ENCODE data around the gene ZNF460. TPM values are rescaled to one million over a fixed set of nuclear protein-coding genes. Genes with fewer than 3 reads are reported as not detected.

ZNF460 gene
- total RNA-seq, 2 experiments from 2014 or later, result 58.2 to 67.1 TPM

- DNase-seq, result no peak
- H3K36me3 Mint-ChIP-seq, result peaks cover 91% of the 10 kb centered on the region
- no peak for ATAC-seq (ENCODE audit: low read depth)
- no peaks in the 10 kb centered on the region for H3K4me1 Mint-ChIP-seq
- POLR2A ChIA-PET, result no interaction called here
- no peak overlapping the region for H3K4me3 Mint-ChIP-seq
- H3K27ac Mint-ChIP-seq, result no peak overlapping the region
- H3K9me3 Mint-ChIP-seq, result peaks cover 40% of the 10 kb centered on the region
- no peaks in the 10 kb centered on the region for H3K27me3 Mint-ChIP-seq
Measured at GRCh38 chr19:57292547-57292946, 12.3 kb downstream of the ZNF460 start.

GRCh38 chr19:57293719-57294118 is 13.4 kb downstream of the ZNF460 start:
- no peaks in the 10 kb centered on the region for H3K4me1 Mint-ChIP-seq
- peaks cover 91% of the 10 kb centered on the region for H3K36me3 Mint-ChIP-seq
- H3K27ac Mint-ChIP-seq, result no peak overlapping the region
- no peak for DNase-seq
- no peak for ATAC-seq (ENCODE audit: low read depth)
- POLR2A ChIA-PET, result no interaction called here
- H3K9me3 Mint-ChIP-seq, result peaks cover 41% of the 10 kb centered on the region
- H3K27me3 Mint-ChIP-seq, result no peaks in the 10 kb centered on the region
- no peak overlapping the region for H3K4me3 Mint-ChIP-seq

- Mint-ChIP-seq H3K27ac (no peak overlapping the region), H3K4me1 (no peaks in the 10 kb centered on the region), H3K4me3 (no peak overlapping the region), H3K27me3 (no peaks in the 10 kb centered on the region), H3K9me3 (peaks cover 14% of the 10 kb centered on the region), H3K36me3 (peaks cover 74% of the 10 kb centered on the region)
- no peak for DNase-seq
- POLR2A ChIA-PET, result interaction anchor here (0.6 to 1.5 kb wide), 2 partner anchors 19 to 35 kb away, joined by 4 to 5 read pairs; no protein-coding TSS in a partner anchor
- no peak for ATAC-seq (ENCODE audit: low read depth)
Measured at GRCh38 chr19:57302020-57302465, 21.8 kb downstream of the ZNF460 start.

- Mint-ChIP-seq H3K27ac (no peak overlapping the region), H3K4me3 (no peak overlapping the region), H3K9me3 (peaks cover 11% of the 10 kb centered on the region), H3K36me3 (peaks cover 67% of the 10 kb centered on the region), H3K27me3 (no peaks in the 10 kb centered on the region), H3K4me1 (no peaks in the 10 kb centered on the region)
- DNase-seq (no peak), ATAC-seq (ENCODE audit: low read depth) (no peak)
- POLR2A ChIA-PET, result interaction anchor here (1.5 kb wide), 1 partner anchor 20 kb away, joined by 5 read pairs; no protein-coding TSS in a partner anchor
Measured at GRCh38 chr19:57302727-57303401, 22.6 kb downstream of the ZNF460 start.

- Mint-ChIP-seq H3K4me1 (no peaks in the 10 kb centered on the region), H3K36me3 (peaks cover 49% of the 10 kb centered on the region), H3K9me3 (peaks cover 15% of the 10 kb centered on the region), H3K27ac (no peak overlapping the region), H3K27me3 (no peaks in the 10 kb centered on the region), H3K4me3 (no peak overlapping the region)
- POLR2A ChIA-PET, result no interaction called here
- ATAC-seq (ENCODE audit: low read depth), result no peak
- no peak for DNase-seq
Measured at GRCh38 chr19:57305056-57305455, 24.8 kb downstream of the ZNF460 start.

- H3K27me3 Mint-ChIP-seq, result peaks cover 4% of the 10 kb centered on the region
- H3K4me1 Mint-ChIP-seq, result no peaks in the 10 kb centered on the region
- no peak overlapping the region for H3K27ac Mint-ChIP-seq
- H3K4me3 Mint-ChIP-seq, result no peak overlapping the region
- H3K9me3 Mint-ChIP-seq, result peaks cover 11% of the 10 kb centered on the region
- peaks cover 21% of the 10 kb centered on the region for H3K36me3 Mint-ChIP-seq
- POLR2A ChIA-PET, result interaction anchor here (0.8 kb wide), 1 partner anchor 13 kb away, joined by 3 read pairs; no protein-coding TSS in a partner anchor
- ATAC-seq (ENCODE audit: low read depth), result no peak
- DNase-seq, result no peak
Measured at GRCh38 chr19:57308514-57308913, 28.2 kb downstream of the ZNF460 start.

GRCh38 chr19:57310792-57311191 is 30.5 kb downstream of the ZNF460 start:
- Mint-ChIP-seq H3K27ac (no peak overlapping the region), H3K4me3 (no peak overlapping the region), H3K9me3 (peaks cover 16% of the 10 kb centered on the region), H3K36me3 (peaks cover 5% of the 10 kb centered on the region), H3K4me1 (no peaks in the 10 kb centered on the region), H3K27me3 (peaks cover 20% of the 10 kb centered on the region)
- ATAC-seq (ENCODE audit: low read depth), result no peak
- POLR2A ChIA-PET, result no interaction called here
- DNase-seq, result no peak

- POLR2A ChIA-PET, result interaction anchor here (0.6 kb wide), 1 partner anchor 455 kb away, joined by 3 read pairs; no protein-coding TSS in a partner anchor
- no peaks in the 10 kb centered on the region for H3K4me1 Mint-ChIP-seq
- H3K27ac Mint-ChIP-seq, result no peak overlapping the region
- peaks cover 16% of the 10 kb centered on the region for H3K9me3 Mint-ChIP-seq
- H3K4me3 Mint-ChIP-seq, result no peak overlapping the region
- no peaks in the 10 kb centered on the region for H3K36me3 Mint-ChIP-seq
- DNase-seq (no peak), ATAC-seq (ENCODE audit: low read depth) (no peak)
- H3K27me3 Mint-ChIP-seq, result peaks cover 36% of the 10 kb centered on the region
Measured at GRCh38 chr19:57314146-57314545, 33.9 kb downstream of the ZNF460 start.

- H3K4me1 Mint-ChIP-seq, result peaks cover 18% of the 10 kb centered on the region
- POLR2A ChIA-PET, result interaction anchor here (0.5 kb wide), 1 partner anchor 33 kb away, joined by 4 read pairs; no protein-coding TSS in a partner anchor
- H3K9me3 Mint-ChIP-seq, result peaks cover 9% of the 10 kb centered on the region
- peaks cover 3% of the 10 kb centered on the region for H3K36me3 Mint-ChIP-seq
- no peak for DNase-seq
- no peak overlapping the region for H3K27ac Mint-ChIP-seq
- ATAC-seq (ENCODE audit: low read depth), result no peak
- peaks cover 32% of the 10 kb centered on the region for H3K27me3 Mint-ChIP-seq
- no peak overlapping the region for H3K4me3 Mint-ChIP-seq
Measured at GRCh38 chr19:57317503-57317902, 37.2 kb downstream of the ZNF460 start.

GRCh38 chr19:57319869-57320179 is 39.5 kb downstream of the ZNF460 start:
- POLR2A ChIA-PET, result interaction anchor here (0.6 to 1.0 kb wide), 3 partner anchors 31 to 73 kb away, joined by 3 to 4 read pairs (median 3); partner anchors contain the start of gene ZNF304
- Mint-ChIP-seq H3K9me3 (peaks cover 7% of the 10 kb centered on the region), H3K27me3 (peaks cover 25% of the 10 kb centered on the region), H3K4me1 (peaks cover 21% of the 10 kb centered on the region), H3K36me3 (peaks cover 23% of the 10 kb centered on the region), H3K4me3 (peak overlapping the region; percentile 95), H3K27ac (peak overlapping the region; percentile 96)
- DNase-seq (no peak), ATAC-seq (ENCODE audit: low read depth) (peak; percentile 10)

GRCh38 chr19:57320180-57321084 is 40.1 kb downstream of the ZNF460 start, which contains the start of gene ZNF543:
Gene ZNF543 (plus strand): TSS chr19:57320472. CDS start chr19:57320854, 382 bp downstream.
- peak within 1 kb of the TSS; percentile 96 for H3K27ac Mint-ChIP-seq
- peaks cover 19% of the 10 kb centered on the region for H3K27me3 Mint-ChIP-seq
- peak; percentile 96 for ATAC-seq (ENCODE audit: low read depth)
- POLR2A ChIA-PET, result interaction anchor here (0.6 to 1.6 kb wide), 7 partner anchors 30 to 725 kb away, joined by 3 to 5 read pairs (median 3); partner anchors contain the start of genes ZNF264, ZNF304, ZNF71 and ZNF805
- peaks cover 30% of the 10 kb centered on the region for H3K36me3 Mint-ChIP-seq
- peaks cover 21% of the 10 kb centered on the region for H3K4me1 Mint-ChIP-seq
- peak; percentile 93 for DNase-seq
- H3K9me3 Mint-ChIP-seq, result peaks cover 4% of the 10 kb centered on the region
- H3K4me3 Mint-ChIP-seq, result peak within 1 kb of the TSS; percentile 95

GRCh38 chr19:57321116-57321515 is 40.8 kb downstream of the ZNF460 start:
- DNase-seq, result no peak
- peaks cover 36% of the 10 kb centered on the region for H3K36me3 Mint-ChIP-seq
- POLR2A ChIA-PET, result interaction anchor here (0.5 to 1.6 kb wide), 6 partner anchors 11 to 726 kb away, joined by 3 to 5 read pairs (median 3); partner anchors contain the start of genes ZNF264, ZNF304, ZNF71 and ZNF805
- peaks cover 3% of the 10 kb centered on the region for H3K9me3 Mint-ChIP-seq
- no peak for ATAC-seq (ENCODE audit: low read depth)
- peaks cover 21% of the 10 kb centered on the region for H3K4me1 Mint-ChIP-seq
- peaks cover 12% of the 10 kb centered on the region for H3K27me3 Mint-ChIP-seq
- peak overlapping the region; percentile 95 for H3K4me3 Mint-ChIP-seq
- peak overlapping the region; percentile 96 for H3K27ac Mint-ChIP-seq

- POLR2A ChIA-PET, result interaction anchor here (0.5 to 1.6 kb wide), 3 partner anchors 11 to 871 kb away, joined by 3 to 5 read pairs (median 5); partner anchors contain the start of gene ZNF805
- Mint-ChIP-seq H3K4me1 (peaks cover 21% of the 10 kb centered on the region), H3K9me3 (peaks cover 3% of the 10 kb centered on the region), H3K27ac (peak overlapping the region; percentile 96), H3K4me3 (peak overlapping the region; percentile 95), H3K36me3 (peaks cover 43% of the 10 kb centered on the region), H3K27me3 (peaks cover 8% of the 10 kb centered on the region)
- DNase-seq (no peak), ATAC-seq (ENCODE audit: low read depth) (no peak)
Measured at GRCh38 chr19:57321751-57322150, 41.5 kb downstream of the ZNF460 start.
